Measurements from ENCODE around the gene SPIN2A.
A peak's percentile ranks its signal among the peaks of the same experiment; 100 is the strongest.
"Not testable (repeated sequence)": the region's sequence is repeated elsewhere in the genome, so short reads cannot be mapped to it uniquely, and the experiment has no call there.

Gene SPIN2A

DNA sequence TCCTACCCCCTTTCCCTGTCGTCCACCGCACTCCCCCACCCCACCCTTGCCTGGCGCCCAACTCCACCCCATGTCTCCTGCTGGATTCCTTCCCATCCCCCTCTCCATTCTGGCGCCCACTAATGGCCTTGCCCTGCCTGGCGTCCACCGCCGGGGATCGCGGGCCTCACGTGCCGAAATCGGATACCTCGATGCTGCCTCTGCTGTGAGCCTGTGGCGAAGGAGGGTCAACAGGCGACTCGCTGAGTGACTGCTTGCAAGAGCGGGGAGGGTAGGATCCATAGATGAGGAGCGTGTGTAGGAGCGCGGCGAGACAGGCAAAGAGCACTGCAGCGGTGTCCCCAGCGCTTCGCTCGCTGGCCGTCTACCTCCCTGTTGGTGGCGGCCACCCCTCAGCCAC, at the start of gene SPIN2A:
Gene SPIN2A (minus strand): TSS at position 325 of the 400 bp plus-strand sequence. CDS start 800 bp downstream, outside the sequence.
- not testable (repeated sequence) for DNase-seq (ENCODE audit: low read depth in 2 of 2)

DNA sequence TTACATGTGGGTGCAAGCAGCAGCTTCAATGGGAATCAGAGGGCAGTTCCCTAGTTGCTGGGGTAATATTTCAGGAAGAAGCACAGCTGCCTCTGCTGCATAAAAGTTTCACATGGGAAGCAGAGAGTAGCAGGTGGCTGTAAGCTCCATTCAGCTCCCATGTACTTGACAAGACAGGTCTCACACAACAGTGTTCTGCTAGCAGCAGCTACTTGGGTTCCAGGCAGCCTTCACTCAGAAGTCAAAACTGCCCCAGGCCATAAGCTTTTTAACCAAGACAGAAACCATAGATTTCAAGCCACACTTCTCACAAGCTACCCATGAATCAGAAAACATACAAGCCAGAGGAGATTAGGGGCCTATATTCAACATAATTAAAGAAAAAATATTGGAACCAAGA, 41.4 kb upstream of the SPIN2A start:
- DNase-seq (ENCODE audit: low read depth in 2 of 2), result no peak

DNA sequence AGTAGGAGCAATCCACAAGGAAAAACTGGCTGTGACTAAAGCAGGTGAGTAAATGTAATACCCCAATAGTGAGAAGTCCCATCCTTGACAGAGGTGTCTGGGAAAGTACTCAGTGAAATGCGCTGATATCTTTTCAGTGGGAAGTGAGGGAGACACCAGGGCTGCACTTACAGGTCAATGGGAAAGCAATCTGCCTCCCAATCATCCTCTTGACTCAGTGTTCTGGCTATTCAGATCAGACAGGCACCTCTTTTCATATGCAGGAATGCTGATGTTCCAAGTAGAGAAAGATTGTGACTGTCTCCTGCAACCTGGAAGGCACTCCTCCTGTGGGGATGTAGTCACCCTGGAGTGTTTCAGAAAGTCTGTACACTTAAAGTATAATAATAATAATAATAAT, 39.9 kb upstream of the SPIN2A start:
- DNase-seq (ENCODE audit: low read depth in 2 of 2), result no peak

DNA sequence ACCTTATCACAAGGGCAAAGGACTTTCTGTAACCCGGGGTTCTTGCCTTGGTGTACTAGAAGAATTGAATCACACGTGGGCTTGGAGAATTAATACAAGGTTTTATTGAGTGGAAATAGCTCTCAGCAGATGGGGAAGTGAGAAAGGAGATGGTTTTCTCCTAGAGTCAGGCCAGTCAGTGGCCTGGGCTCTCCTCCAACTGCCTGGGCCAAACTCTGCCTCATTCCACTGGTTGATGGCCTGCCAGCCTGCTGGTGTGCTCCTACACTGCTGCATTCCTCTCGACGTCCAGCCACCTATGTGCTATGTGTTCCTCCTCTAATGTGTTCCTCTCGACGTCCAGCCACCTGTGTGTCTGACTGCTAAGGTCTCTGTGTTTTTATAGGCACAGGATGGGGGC, 35.3 kb upstream of the SPIN2A start:
- DNase-seq (ENCODE audit: low read depth in 2 of 2), result no peak

DNA sequence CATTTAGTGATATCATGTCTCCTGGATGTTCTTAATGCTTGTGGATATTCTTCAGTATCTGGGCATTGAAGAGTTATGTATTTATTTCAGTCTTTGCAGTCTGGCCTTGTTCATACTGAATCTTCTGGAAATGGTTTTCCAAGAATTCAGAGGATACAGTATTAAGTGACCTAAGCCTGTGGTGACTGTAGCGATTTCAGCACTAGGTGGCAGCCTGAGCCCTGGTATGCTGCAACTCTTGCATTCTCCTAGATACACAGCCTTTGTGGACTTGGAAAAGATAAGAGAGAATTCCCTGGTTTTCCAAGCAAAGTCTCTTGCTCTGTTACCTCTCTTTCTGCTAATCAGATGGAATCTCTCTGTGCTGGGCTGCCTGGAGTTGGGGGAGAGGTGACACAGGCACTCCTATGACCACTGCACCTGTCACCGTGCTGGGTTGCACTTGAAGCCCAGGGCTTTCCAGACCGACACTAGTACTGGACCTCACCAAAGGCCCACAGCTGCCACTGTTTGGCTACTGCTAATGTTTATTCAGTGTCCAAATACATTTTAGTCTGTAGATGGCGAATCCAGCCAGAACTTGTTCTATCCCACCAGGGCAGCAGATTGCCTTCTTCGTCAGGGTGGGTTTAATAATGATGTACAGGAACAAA, 19.3 kb upstream of the SPIN2A start:
- no peak for DNase-seq (ENCODE audit: low read depth in 2 of 2)

DNA sequence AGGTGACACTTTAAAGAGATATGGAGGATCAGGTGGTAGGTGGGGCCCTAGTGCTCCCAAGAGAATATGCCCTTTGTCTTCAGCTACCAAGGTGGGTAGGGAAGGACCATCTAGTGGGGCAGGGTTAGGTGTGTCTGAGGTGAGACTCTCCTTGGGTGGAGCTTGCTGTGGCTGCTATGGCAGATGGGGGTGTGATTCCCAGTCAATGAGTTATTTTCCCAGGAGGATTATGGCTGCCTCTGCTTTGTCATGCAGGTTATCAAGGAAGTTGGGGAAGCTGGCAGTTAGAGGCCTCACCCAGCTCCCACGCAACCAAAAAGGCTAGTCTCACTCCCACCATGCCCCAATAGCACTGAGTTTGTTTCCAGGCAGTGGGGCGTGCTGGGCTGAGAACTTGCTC, 18.0 kb upstream of the SPIN2A start:
- DNase-seq (ENCODE audit: low read depth in 2 of 2), result no peak

DNA sequence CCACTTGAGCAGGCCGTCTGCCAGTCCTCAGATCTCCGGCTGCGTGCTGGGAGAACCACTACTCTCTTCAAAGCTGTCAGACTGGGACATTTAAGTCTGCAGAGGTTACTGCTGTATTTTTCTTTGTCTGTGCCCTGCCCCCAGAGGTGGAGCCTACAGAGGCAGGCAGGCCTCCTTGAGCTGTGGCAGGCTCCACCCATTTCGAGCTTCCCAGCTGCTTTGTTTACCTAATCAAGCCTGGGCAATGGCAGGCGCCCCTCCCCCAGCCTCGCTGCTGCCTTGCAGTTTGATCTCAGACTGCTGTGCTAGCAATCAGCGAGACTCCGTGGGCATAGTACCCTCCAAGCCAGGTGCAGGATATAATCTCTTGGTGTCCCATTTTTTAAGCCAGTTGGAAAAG, 15.0 kb upstream of the SPIN2A start:
- not testable (repeated sequence) for DNase-seq (ENCODE audit: low read depth in 2 of 2)

DNA sequence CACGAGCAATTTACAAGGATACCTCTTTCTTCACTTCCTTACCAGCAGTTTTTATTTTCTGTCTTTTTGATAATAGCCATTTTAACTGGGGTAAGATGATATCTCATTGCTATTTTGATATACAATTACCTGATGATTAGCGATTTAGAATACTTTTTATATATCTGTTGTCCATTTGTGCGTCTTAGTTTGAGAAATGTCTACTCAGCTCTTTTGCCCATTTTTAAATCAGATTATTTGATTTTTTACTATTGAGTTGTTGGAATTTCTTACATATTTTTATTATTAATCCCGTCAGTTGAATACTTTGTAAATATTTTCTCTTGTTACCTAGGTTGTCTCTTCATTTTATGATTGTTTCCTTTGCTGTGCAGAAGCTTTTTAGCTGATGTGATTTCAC, 1.5 kb upstream of the SPIN2A start:
- no peak for DNase-seq (ENCODE audit: low read depth in 2 of 2)

DNA sequence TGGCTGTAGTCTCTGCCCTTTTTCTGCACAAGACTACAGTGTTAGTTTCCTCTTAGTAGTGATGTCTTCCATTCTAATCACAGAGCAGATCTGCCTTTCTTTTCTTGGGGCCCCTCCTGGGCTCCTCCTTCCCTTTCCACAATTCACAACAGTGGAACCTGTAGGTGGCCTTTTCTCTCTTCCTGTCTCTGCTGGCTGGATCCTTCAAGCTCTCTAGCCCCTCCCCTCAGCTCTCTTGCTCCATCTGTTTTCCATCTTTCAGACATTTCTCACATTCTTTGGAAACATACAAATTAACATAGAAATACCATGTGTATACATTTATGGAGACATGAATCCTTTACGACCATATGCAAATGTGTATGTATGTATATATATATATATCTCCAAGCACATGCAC, 304 bp upstream of the SPIN2A start:
- no peak for DNase-seq (ENCODE audit: low read depth in 2 of 2)

DNA sequence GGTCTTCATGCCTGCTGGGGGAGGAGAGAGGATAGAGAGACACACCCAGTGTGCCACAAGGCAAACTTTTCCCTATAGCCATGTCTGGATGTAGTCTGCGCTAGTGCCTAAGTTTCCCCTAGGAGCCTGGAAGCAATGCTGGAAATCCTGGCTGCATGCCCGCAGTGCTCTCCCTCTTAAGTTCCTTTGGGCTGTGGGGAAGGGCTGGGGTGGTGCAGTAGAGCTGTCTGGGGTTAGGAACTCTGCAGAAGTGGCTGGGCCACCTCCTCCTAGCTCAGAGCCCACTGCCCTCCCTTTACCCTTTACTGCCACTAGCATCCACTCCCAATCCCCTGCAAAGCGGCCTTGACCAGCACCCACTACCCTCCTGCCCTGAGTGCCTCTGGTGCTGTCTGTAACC, 608 bp downstream of the SPIN2A start:
- not testable (repeated sequence) for DNase-seq (ENCODE audit: low read depth in 2 of 2)

DNA sequence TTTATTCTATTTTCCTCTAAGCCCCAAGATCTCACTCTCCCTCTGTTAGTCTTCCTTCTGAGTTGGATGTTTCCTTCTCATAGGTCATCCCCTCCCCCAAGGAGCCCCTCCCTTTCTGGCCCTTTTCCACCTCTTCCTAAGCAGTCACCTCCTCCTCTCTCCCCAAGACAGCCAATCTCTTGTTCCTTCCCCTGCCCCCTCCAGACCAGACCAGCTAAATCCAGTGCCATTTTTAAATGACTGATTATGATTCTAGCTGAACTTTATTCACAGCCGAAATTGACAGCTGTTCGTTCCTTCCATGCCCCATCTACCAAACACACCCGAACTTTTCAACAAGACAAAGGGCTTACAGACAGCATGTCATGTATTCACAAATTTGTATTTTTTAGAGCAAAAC, 1.9 kb downstream of the SPIN2A start:
- no peak for DNase-seq (ENCODE audit: low read depth in 2 of 2)

DNA sequence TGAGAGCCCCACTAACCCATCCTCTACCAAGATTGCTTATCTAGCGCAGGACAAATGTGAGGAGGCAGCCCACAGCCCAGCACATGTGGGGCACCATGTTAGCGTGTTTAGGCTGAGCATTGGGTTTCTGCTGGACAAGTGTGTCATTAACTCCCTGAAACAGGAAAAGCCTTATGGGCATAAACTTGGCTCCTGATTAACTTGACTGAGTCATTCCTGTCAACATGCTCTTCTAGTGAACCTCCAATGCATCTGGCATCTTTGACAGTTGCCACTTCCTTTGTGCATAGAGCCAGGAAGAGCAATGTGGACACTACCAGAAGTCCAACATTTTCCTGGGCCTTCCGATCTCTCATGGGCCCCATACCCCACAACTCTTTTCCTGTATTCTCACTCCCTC, 2.5 kb downstream of the SPIN2A start:
- DNase-seq (ENCODE audit: low read depth in 2 of 2), result no peak

DNA sequence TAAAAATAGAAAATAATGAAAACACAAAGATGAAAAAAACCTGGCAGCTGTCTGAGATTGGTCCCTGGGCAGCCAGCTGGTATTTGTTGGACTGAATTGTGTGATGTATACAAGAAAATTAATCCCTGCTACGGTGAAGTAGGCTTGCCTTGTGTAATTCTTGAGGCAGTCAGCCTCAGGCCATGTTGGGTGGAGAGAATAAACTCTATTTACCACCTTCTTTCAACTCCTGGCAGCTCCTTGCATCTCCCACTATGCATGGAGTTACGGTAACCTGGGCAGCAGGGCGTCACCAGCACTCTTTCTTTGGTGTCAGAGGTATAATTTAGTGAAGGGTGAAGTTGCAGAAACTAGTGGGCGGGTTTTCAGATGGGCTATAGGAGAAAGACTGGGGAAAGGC, 3.5 kb downstream of the SPIN2A start:
- DNase-seq (ENCODE audit: low read depth in 2 of 2), result no peak

DNA sequence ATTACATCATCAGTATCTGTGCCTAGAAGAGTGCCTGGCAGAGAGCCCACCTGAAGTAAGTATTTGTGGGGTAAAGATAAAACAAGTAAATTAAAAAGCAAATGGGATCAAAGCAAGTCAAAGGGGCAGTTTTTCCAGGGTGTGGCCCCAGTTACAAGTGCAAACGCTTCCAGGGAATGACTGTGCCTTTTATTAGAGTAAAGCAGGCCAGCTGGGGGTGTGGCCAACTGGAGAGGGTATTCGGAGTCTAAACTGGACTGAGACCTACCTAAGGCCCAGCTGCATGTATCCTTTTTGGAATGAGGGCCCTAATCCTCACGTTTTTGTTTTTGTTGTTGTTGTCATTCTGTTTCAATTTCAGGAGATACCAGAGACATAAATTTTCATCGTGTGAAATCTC, 3.9 kb downstream of the SPIN2A start:
- DNase-seq (ENCODE audit: low read depth in 2 of 2), result not testable (repeated sequence)

DNA sequence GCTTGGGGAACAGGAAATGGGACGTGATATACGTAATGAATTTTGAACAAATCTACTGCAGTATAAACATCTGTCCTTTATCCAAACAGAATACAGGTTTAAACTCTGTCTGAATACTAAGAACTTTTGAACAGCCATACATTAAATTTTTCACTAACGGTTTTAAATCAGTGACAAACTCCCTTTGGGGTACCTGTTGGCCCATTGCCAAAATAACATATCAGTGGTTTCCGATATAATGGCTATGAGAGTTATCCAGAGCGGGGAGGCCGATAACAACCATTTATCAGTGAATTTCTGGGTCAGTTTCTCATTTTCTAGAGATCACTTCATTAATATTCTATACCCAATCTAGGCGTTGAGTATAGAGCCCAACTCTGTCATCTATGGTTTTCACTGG, 5.2 kb downstream of the SPIN2A start:
- no peak for DNase-seq (ENCODE audit: low read depth in 2 of 2)

DNA sequence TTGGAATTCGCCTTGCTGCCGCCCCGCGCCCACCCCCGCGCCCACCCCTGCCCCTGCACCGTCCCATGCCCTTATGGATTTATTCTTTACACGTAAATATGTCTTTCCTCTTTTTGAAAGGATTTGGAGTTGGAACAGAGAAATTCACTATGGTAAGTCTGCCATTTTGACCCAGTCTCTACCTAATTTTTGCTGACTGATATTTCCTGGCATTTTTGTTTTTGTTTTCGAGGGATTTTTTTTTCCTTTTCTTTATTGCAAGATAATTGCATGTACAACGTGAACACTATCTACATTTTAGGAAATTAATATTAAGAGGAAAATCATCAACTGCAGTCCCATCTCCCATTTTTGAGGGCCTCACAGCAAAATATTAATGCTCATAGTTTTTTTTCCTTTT, 15.4 kb downstream of the SPIN2A start:
- no peak for DNase-seq (ENCODE audit: low read depth in 2 of 2)

DNA sequence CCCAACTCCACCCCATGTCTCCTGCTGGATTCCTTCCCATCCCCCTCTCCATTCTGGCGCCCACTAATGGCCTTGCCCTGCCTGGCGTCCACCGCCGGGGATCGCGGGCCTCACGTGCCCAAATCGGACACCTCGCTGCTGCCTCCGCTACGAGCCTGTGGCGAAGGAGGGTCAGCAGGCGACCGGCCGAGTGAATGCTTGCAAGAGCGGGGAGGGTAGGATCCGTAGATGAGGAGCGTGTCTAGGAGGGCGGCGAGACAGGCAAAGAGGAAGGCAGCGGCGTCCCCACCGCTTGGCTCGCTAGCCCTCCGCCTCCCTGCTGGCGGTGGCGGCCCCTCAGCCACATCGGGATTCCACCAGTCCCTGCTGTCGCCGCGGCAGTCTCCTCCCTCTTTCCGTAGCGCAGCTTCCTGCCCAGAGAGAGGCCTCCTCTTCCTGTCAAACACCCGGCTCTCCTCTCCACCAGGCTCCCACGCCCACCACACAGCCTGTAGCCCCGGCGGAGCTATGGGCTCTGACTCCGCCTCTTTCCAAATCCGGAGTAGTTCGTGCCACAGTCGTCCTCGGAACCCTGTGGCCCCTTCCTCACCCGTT, 15.9 kb downstream of the SPIN2A start, which contains the start of gene SPIN2B:
Gene SPIN2B (minus strand): TSS at position 387 of the 594 bp plus-strand sequence.
- DNase-seq (ENCODE audit: low read depth in 2 of 2), result peak; percentile 67 to 71

DNA sequence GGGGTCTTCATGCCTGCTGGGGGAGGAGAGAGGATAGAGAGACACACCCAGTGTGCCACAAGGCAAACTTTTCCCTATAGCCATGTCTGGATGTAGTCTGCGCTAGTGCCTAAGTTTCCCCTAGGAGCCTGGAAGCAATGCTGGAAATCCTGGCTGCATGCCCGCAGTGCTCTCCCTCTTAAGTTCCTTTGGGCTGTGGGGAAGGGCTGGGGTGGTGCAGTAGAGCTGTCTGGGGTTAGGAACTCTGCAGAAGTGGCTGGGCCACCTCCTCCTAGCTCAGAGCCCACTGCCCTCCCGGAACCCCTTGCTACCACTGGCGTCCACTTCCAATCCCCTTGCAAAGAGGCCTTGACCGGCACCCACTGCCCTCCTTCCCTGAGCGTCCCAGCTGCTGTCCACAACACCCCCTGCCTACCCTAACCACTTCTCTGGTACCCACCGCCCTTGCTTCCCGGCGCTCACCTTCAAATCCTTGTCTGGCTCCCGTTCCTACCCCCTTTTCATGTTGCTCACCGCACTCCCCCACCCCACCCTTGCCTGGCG, 16.5 kb downstream of the SPIN2A start:
- not testable (repeated sequence) for DNase-seq (ENCODE audit: low read depth in 2 of 2)

DNA sequence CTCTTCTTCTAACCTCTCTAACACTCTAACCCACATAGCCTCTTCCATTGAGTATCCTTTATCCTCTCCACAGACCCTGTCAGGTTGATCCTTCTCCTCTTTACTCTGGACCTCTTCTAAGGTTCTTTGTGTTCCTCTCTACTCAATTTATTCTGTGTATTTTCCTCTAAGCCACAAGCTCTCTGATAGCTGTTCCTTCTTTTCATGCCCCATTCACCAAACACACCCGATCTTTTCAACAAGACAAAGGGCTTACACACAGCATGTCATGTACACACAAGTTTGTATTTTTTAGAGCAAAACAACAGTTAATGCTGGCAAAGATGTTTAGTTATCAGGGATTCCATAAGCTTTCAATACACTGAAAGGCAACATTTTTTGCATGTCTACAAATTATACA, 17.8 kb downstream of the SPIN2A start:
- no peak for DNase-seq (ENCODE audit: low read depth in 2 of 2)

DNA sequence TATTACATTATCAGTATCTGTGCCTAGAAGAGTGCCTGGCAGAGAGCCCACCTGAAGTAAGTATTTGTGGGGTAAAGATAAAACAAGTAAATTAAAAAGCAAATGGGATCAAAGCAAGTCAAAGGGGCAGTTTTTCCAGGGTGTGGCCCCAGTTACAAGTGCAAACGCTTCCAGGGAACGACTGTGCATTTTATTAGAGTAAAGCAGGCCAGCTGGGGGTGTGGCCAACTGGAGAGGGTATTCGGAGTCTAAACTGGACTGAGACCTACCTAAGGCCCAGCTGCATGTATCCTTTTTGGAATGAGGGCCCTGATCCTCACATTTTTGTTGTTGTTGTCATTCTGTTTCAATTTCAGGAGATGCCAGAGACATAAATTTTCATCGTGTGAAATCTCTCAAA, 19.6 kb downstream of the SPIN2A start:
- not testable (repeated sequence) for DNase-seq (ENCODE audit: low read depth in 2 of 2)

DNA sequence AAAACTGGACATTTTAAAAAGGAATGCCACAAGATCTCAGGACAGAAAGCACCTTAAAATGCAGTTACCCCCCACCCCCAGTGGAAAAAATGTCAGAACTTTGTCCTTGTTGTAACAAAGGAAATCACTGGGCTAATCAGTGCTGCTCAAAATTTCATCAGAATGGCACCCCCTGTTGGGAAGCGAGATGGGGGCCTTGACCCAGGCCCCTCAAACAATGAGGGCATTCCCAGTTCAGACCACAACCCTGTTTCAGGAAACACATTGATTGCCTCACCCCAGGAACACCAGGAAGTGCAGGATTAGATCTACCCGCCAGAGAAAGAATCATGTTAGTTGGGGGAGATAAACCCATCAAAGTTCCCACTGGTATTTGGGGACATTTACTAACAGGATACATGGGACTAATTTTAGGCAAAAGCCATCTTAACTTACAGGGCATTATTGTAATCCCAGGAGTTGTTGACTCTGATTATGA, 32.2 kb downstream of the SPIN2A start:
- no peak for DNase-seq (ENCODE audit: low read depth in 2 of 2)

DNA sequence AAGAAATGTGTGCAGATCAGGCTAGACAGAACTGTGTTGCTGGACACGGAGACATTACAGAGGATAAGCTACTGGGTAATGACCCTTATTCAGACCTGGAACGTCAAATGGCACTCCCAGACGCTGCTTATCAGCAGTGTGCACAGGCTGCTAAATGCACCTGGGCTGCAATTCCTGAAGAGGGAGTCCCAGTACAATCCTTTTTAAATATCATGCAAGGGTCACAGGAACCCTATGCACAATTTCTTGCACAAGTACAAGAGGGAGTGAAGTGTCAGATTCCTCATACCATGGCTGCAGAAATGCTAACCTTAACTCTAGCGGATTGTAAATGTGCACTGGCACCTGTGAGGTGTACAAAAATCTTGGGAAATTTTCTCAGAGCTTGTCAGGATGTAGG, 32.8 kb downstream of the SPIN2A start:
- DNase-seq (ENCODE audit: low read depth in 2 of 2), result no peak

DNA sequence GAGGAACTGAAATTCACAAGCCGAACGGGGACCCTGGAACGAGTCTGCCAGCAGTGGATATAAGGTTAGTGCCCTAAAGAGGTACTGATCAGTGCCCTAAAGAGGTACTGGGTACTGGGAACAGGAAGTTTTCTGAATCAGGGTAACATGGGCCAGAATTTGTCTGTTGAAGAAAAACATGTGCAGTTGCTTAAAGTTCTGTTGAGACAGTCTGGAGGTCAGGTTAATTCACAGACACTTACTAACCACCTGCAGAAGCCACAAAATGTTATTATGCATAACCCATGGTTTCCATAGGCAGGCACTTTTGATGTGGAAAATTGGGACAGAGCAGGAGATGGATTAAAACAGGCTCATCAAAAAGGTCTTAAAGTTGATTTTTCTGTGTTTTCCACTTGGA, 33.7 kb downstream of the SPIN2A start:
- DNase-seq (ENCODE audit: low read depth in 2 of 2), result no peak
